Measurements from ENCODE around the gene GPR42.

The GPR42 gene

GRCh38 chr19:35360880-35361420, 9.9 kb upstream of the GPR42 start:
- Histone ChIP-seq H3K36me3 (ENCODE audit: insufficient read depth, insufficient read length, low read length) (no peaks in the 10 kb centered on the region), H3K27me3 (ENCODE audit: insufficient read depth, insufficient read length) (no peaks in the 10 kb centered on the region), H3K9ac (ENCODE audit: insufficient read length, low read depth) (no peak overlapping the region), H3K4me1 (ENCODE audit: insufficient read depth, insufficient read length) (peaks cover 3% of the 10 kb centered on the region), H3K9me3 (ENCODE audit: insufficient read depth, low read length) (no peaks in the 10 kb centered on the region), H3K4me3 (ENCODE audit: insufficient read length, low read depth) (no peak overlapping the region)
- no peak for TF ChIP-seq ZNF274 (IDR thresholded peaks at IDR 0.05; ENCODE audit: low read depth, low read length)
- no peak for TF ChIP-seq YY1 (IDR thresholded peaks at IDR 0.05; ENCODE audit: insufficient read depth, insufficient read length)
- no peak for TF ChIP-seq SUZ12 (IDR thresholded peaks at IDR 0.05; ENCODE audit: extremely low read depth, insufficient read depth, insufficient read length)
- DNase-seq (ENCODE audit: low read depth, low spot score): no peak

GRCh38 chr19:35362261-35363000, 8.4 kb upstream of the GPR42 start:
- TF ChIP-seq ZNF274 (IDR thresholded peaks at IDR 0.05; ENCODE audit: low read depth, low read length) (no peak), SUZ12 (IDR thresholded peaks at IDR 0.05; ENCODE audit: extremely low read depth, insufficient read depth, insufficient read length) (no peak), YY1 (IDR thresholded peaks at IDR 0.05; ENCODE audit: insufficient read depth, insufficient read length) (no peak)
- H3K4me3 ChIP-seq (ENCODE audit: insufficient read length, low read depth): no peak overlapping the region
- H3K9me3 ChIP-seq (ENCODE audit: insufficient read depth, low read length): no peaks in the 10 kb centered on the region
- no peak overlapping the region for H3K9ac ChIP-seq (ENCODE audit: insufficient read length, low read depth)
- H3K27me3 ChIP-seq (ENCODE audit: insufficient read depth, insufficient read length): no peaks in the 10 kb centered on the region
- H3K36me3 ChIP-seq (ENCODE audit: insufficient read depth, insufficient read length, low read length): no peaks in the 10 kb centered on the region
- DNase-seq (ENCODE audit: low read depth, low spot score): no peak
- H3K4me1 ChIP-seq (ENCODE audit: insufficient read depth, insufficient read length): peaks cover 3% of the 10 kb centered on the region

GRCh38 chr19:35363001-35363590, 7.8 kb upstream of the GPR42 start:
- H3K9ac ChIP-seq (ENCODE audit: insufficient read length, low read depth): no peak overlapping the region
- no peaks in the 10 kb centered on the region for H3K36me3 ChIP-seq (ENCODE audit: insufficient read depth, insufficient read length, low read length)
- peaks cover 3% of the 10 kb centered on the region for H3K4me1 ChIP-seq (ENCODE audit: insufficient read depth, insufficient read length)
- DNase-seq (ENCODE audit: low read depth, low spot score): no peak
- TF ChIP-seq YY1 (IDR thresholded peaks at IDR 0.05; ENCODE audit: insufficient read depth, insufficient read length) (no peak), SUZ12 (IDR thresholded peaks at IDR 0.05; ENCODE audit: extremely low read depth, insufficient read depth, insufficient read length) (no peak), ZNF274 (IDR thresholded peaks at IDR 0.05; ENCODE audit: low read depth, low read length) (no peak)
- no peaks in the 10 kb centered on the region for H3K9me3 ChIP-seq (ENCODE audit: insufficient read depth, low read length)
- no peak overlapping the region for H3K4me3 ChIP-seq (ENCODE audit: insufficient read length, low read depth)
- no peaks in the 10 kb centered on the region for H3K27me3 ChIP-seq (ENCODE audit: insufficient read depth, insufficient read length)

GRCh38 chr19:35363711-35364425, 7.0 kb upstream of the GPR42 start:
- no peak for DNase-seq (ENCODE audit: low read depth, low spot score)
- no peak overlapping the region for H3K4me3 ChIP-seq (ENCODE audit: insufficient read length, low read depth)
- no peak overlapping the region for H3K9ac ChIP-seq (ENCODE audit: insufficient read length, low read depth)
- H3K9me3 ChIP-seq (ENCODE audit: insufficient read depth, low read length): no peaks in the 10 kb centered on the region
- no peaks in the 10 kb centered on the region for H3K36me3 ChIP-seq (ENCODE audit: insufficient read depth, insufficient read length, low read length)
- TF ChIP-seq YY1 (IDR thresholded peaks at IDR 0.05; ENCODE audit: insufficient read depth, insufficient read length) (no peak), SUZ12 (IDR thresholded peaks at IDR 0.05; ENCODE audit: extremely low read depth, insufficient read depth, insufficient read length) (no peak), ZNF274 (IDR thresholded peaks at IDR 0.05; ENCODE audit: low read depth, low read length) (no peak)
- peaks cover 3% of the 10 kb centered on the region for H3K4me1 ChIP-seq (ENCODE audit: insufficient read depth, insufficient read length)
- H3K27me3 ChIP-seq (ENCODE audit: insufficient read depth, insufficient read length): no peaks in the 10 kb centered on the region

- Histone ChIP-seq H3K4me1 (ENCODE audit: insufficient read depth, insufficient read length) (peaks cover 3% of the 10 kb centered on the region), H3K9me3 (ENCODE audit: insufficient read depth, low read length) (no peaks in the 10 kb centered on the region), H3K27me3 (ENCODE audit: insufficient read depth, insufficient read length) (no peaks in the 10 kb centered on the region), H3K36me3 (ENCODE audit: insufficient read depth, insufficient read length, low read length) (no peaks in the 10 kb centered on the region), H3K4me3 (ENCODE audit: insufficient read length, low read depth) (no peak overlapping the region), H3K9ac (ENCODE audit: insufficient read length, low read depth) (no peak overlapping the region)
- TF ChIP-seq SUZ12 (IDR thresholded peaks at IDR 0.05; ENCODE audit: extremely low read depth, insufficient read depth, insufficient read length) (no peak), ZNF274 (IDR thresholded peaks at IDR 0.05; ENCODE audit: low read depth, low read length) (no peak), YY1 (IDR thresholded peaks at IDR 0.05; ENCODE audit: insufficient read depth, insufficient read length) (no peak)
- DNase-seq (ENCODE audit: low read depth, low spot score): no peak
These were observed 5.6 kb upstream of the GPR42 start for GRCh38 chr19:35365303-35365702.

DNA sequence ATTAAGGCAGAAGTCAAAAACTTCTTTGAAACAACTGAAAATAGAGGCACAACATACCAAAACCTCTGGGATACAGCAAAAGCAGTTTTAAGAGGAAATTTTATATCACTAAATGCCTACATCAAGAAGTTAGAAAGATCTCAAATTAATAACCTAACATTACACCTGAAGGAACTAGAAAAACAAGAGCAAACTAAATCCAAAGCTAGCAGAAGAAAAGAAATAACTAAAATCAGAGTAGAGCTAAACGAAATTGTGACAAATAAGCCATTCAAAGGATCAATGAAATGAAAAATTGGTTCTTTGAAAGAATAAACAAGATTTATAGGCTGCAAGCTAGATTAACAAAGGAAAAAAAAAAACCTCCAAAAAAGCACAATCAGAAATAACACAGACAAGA, 2.5 kb upstream of the GPR42 start:
- Histone ChIP-seq H3K36me3 (ENCODE audit: insufficient read depth, insufficient read length, low read length) (no peaks in the 10 kb centered on the region), H3K9me3 (ENCODE audit: insufficient read depth, low read length) (no peaks in the 10 kb centered on the region), H3K27me3 (ENCODE audit: insufficient read depth, insufficient read length) (no peaks in the 10 kb centered on the region), H3K4me1 (ENCODE audit: insufficient read depth, insufficient read length) (peaks cover 3% of the 10 kb centered on the region), H3K4me3 (ENCODE audit: insufficient read length, low read depth) (no peak overlapping the region), H3K9ac (ENCODE audit: insufficient read length, low read depth) (no peak overlapping the region)
- TF ChIP-seq ZNF274 (IDR thresholded peaks at IDR 0.05; ENCODE audit: low read depth, low read length) (no peak), YY1 (IDR thresholded peaks at IDR 0.05; ENCODE audit: insufficient read depth, insufficient read length) (no peak), SUZ12 (IDR thresholded peaks at IDR 0.05; ENCODE audit: extremely low read depth, insufficient read depth, insufficient read length) (no peak)
- no peak for DNase-seq (ENCODE audit: low read depth, low spot score)

- Histone ChIP-seq H3K4me1 (ENCODE audit: insufficient read depth, insufficient read length) (no peaks in the 10 kb centered on the region), H3K9me3 (ENCODE audit: insufficient read depth, low read length) (no peaks in the 10 kb centered on the region), H3K9ac (ENCODE audit: insufficient read length, low read depth) (no peak overlapping the region), H3K27me3 (ENCODE audit: insufficient read depth, insufficient read length) (no peaks in the 10 kb centered on the region), H3K36me3 (ENCODE audit: insufficient read depth, insufficient read length, low read length) (no peaks in the 10 kb centered on the region), H3K4me3 (ENCODE audit: insufficient read length, low read depth) (no peak overlapping the region)
- no peak for TF ChIP-seq SUZ12 (IDR thresholded peaks at IDR 0.05; ENCODE audit: extremely low read depth, insufficient read depth, insufficient read length)
- TF ChIP-seq YY1 (IDR thresholded peaks at IDR 0.05; ENCODE audit: insufficient read depth, insufficient read length): no peak
- TF ChIP-seq ZNF274 (IDR thresholded peaks at IDR 0.05; ENCODE audit: low read depth, low read length): no peak
- DNase-seq (ENCODE audit: low read depth, low spot score): no peak
These were observed 1.3 kb upstream of the GPR42 start for GRCh38 chr19:35369522-35369921.

All from NT2/D1 (cell line).